Neural cell (in vitro differentiated cells): ENCODE results near the gene FADD.

Experiments used
- EZH2 ChIP-seq: fragments of 200-600, 300-800 bp; shearing (Covaris generic), sonication (generic); IDR thresholded peaks from 2 replicates; pipeline ENCODE4 v1.6.1; 2014; ENCODE audit warnings: antibody characterized with exemption, low read length, borderline replicate concordance, mild to moderate bottlenecking; ENCODE audit not compliant: insufficient read depth, poor library complexity, severe bottlenecking
- MXI1 ChIP-seq: fragments of 450-650 bp; conservative IDR thresholded peaks from 2 replicates; pipeline ENCODE4 v1.6.1; 2014; ENCODE audit warnings: antibody characterized with exemption, mild to moderate bottlenecking; ENCODE audit not compliant: poor library complexity, severe bottlenecking
- POLR2AphosphoS5 ChIP-seq: IDR thresholded peaks from 2 replicates; pipeline ENCODE4 v1.6.1; 2012
- TF ChIP-seq, protein P1 (sequence below): fragments of 450-650 bp; IDR thresholded peaks from 2 replicates; pipeline ENCODE4 v1.5.1; 2014; ENCODE audit warnings: antibody characterized with exemption, mild to moderate bottlenecking, moderate library complexity; ENCODE audit not compliant: poor library complexity, severe bottlenecking
- TF ChIP-seq, protein P2 (sequence below): IDR thresholded peaks from 2 replicates; pipeline ENCODE4 v1.6.1; 2012; ENCODE audit warnings: borderline replicate concordance

DNA sequence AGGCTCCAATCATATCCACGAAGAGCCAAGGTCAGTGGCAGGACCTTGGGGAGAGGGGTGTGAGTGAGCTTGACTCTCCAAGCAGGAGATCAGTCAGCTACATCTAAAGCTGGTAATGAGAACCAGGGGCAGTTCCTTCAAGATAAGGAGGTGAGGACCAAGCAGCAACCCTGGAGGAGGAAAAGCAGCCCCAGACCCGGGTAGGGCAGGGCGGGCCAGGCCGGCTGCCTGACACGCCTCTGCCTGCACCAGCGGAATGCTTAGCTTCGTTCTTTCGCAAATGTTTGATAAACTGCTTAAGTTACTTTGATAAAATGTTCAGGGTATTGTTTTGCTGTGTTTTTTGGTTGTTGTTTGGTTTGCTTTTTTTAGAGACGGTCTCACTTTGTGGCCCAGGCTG, 18.7 kb upstream of the FADD start:
- TF ChIP-seq, protein P1, sequence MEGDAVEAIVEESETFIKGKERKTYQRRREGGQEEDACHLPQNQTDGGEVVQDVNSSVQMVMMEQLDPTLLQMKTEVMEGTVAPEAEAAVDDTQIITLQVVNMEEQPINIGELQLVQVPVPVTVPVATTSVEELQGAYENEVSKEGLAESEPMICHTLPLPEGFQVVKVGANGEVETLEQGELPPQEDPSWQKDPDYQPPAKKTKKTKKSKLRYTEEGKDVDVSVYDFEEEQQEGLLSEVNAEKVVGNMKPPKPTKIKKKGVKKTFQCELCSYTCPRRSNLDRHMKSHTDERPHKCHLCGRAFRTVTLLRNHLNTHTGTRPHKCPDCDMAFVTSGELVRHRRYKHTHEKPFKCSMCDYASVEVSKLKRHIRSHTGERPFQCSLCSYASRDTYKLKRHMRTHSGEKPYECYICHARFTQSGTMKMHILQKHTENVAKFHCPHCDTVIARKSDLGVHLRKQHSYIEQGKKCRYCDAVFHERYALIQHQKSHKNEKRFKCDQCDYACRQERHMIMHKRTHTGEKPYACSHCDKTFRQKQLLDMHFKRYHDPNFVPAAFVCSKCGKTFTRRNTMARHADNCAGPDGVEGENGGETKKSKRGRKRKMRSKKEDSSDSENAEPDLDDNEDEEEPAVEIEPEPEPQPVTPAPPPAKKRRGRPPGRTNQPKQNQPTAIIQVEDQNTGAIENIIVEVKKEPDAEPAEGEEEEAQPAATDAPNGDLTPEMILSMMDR = no peak
- no peak for TF ChIP-seq EZH2
- TF ChIP-seq POLR2AphosphoS5 = no peak
- TF ChIP-seq MXI1 = no peak
- TF ChIP-seq, protein P2, sequence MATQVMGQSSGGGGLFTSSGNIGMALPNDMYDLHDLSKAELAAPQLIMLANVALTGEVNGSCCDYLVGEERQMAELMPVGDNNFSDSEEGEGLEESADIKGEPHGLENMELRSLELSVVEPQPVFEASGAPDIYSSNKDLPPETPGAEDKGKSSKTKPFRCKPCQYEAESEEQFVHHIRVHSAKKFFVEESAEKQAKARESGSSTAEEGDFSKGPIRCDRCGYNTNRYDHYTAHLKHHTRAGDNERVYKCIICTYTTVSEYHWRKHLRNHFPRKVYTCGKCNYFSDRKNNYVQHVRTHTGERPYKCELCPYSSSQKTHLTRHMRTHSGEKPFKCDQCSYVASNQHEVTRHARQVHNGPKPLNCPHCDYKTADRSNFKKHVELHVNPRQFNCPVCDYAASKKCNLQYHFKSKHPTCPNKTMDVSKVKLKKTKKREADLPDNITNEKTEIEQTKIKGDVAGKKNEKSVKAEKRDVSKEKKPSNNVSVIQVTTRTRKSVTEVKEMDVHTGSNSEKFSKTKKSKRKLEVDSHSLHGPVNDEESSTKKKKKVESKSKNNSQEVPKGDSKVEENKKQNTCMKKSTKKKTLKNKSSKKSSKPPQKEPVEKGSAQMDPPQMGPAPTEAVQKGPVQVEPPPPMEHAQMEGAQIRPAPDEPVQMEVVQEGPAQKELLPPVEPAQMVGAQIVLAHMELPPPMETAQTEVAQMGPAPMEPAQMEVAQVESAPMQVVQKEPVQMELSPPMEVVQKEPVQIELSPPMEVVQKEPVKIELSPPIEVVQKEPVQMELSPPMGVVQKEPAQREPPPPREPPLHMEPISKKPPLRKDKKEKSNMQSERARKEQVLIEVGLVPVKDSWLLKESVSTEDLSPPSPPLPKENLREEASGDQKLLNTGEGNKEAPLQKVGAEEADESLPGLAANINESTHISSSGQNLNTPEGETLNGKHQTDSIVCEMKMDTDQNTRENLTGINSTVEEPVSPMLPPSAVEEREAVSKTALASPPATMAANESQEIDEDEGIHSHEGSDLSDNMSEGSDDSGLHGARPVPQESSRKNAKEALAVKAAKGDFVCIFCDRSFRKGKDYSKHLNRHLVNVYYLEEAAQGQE = no peak
